Testis (tissue), 5 donors: ENCODE measurements around the gene CCDC60. TPM values are rescaled to one million over a fixed set of nuclear protein-coding genes. Genes with fewer than 3 reads are reported as not detected.

ENCODE experiments used
- DNase-seq: peaks from one replicate; pipeline ENCODE4 v3.0.0-alpha.2; 2019
- H3K27ac ChIP-seq, 2 donors: fragments of 200-600 bp; sonication (generic); one replicate each; pipeline ENCODE4 v1.5.1; 2019
- H3K27me3 ChIP-seq: fragments of 200-600 bp; sonication (generic); one replicate; pipeline ENCODE4 v1.5.1; 2019
- H3K36me3 ChIP-seq: fragments of 200-600 bp; sonication (generic); one replicate; pipeline ENCODE4 v1.5.1; 2017; ENCODE audit warnings: low read depth; ENCODE audit errors: missing control alignments
- H3K4me1 ChIP-seq: fragments of 200-600 bp; sonication (generic); one replicate; pipeline ENCODE4 v1.5.1; 2019
- H3K4me3 ChIP-seq, 2 donors: fragments of 200-600 bp; sonication (generic); one replicate each; pipeline ENCODE4 v1.5.1; 2017 to 2019
- H3K9me3 ChIP-seq: fragments of 200-600 bp; sonication (generic); one replicate; pipeline ENCODE4 v1.5.1; 2017
- POLR2A ChIP-seq: fragments of 450-650 bp; IDR thresholded peaks from one replicate; pipeline ENCODE4 v1.6.1; 2017; ENCODE audit warnings: antibody characterized with exemption, mild to moderate bottlenecking, moderate library complexity
- WGBS, 2 donors: methylation state at CpG; one replicate each; pipeline ENCODE4 v1.1.5; 2018; 5-methylcytosine and 5-hydroxymethylcytosine counted together
- intact Hi-C: fragments of 100-400 bp; cut with DNase I; formaldehyde crosslinking; loops from one replicate; pipeline ENCODE4 v1.15.1; 2023; ENCODE audit warnings: low total_unique reads
- long read RNA-seq, 2 donors: transcript quantifications; one replicate each; lab custom pipeline, GENCODE V29; 2026
- polyA plus RNA-seq: library from polyadenylated mRNA; stranded (reverse); fragments of 350-450 nt; fragmentation: Illumina TruSeq; extraction: RNeasy Lipid Tissue Mini Kit (QIAGEN cat#74804); gene quantifications from one replicate; pipeline ENCODE4 v1.2.3, GENCODE V29; 2014; ENCODE audit warnings: low read depth, low replicate concordance; ENCODE audit not compliant: insufficient read depth
- total RNA-seq, 2 donors: library from RNA; depleted of rRNA; stranded (reverse); fragments of >200 nt; gene quantifications; one replicate each; pipeline ENCODE4 v1.2.3, GENCODE V29; 2016
- TF ChIP-seq, protein P1 (sequence below), 3 experiments: fragments of 450-650 bp in 2 of 3; fragments of 200-600 bp in 1 of 3; sonication (generic) in 1 of 3; IDR thresholded peaks; one replicate each; pipeline ENCODE4 v1.5.1; 2016 to 2019; ENCODE audit warnings: antibody characterized with exemption in 3 of 3, mild to moderate bottlenecking in 2 of 3, moderate library complexity in 1 of 3

The CCDC60 gene, protein sequence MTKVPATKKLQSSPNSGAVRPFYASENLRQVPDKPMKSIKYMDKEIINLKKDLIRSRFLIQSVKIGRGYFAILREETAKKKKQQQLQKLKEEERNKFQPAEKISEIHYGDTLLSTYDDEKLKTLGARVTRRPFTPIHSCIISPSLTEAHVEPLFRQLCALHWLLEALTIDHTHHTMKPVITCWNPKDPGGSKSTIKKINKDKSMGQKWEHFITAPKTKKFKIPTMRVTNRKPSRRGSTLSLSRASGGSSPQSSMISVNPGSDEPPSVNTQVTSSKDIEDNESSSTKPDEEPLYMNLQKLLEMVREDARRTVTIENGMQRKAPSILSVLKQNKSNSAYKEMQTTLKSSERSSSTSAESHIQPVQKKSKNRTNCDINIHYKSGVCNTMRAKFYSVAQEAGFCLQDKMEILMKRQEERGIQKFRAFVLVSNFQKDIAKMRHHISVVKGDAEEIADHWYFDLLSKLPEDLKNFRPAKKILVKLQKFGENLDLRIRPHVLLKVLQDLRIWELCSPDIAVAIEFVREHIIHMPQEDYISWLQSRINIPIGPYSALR
- total RNA-seq (10 to 100 TPM in 1 of 2 donors, 1 to 10 TPM in 1; 5.7 to 11.4 TPM), polyA plus RNA-seq (35.6 TPM)
- long read RNA-seq, donor 1 = 0 reads
- long read RNA-seq, donor 2 = 0 reads

DNA sequence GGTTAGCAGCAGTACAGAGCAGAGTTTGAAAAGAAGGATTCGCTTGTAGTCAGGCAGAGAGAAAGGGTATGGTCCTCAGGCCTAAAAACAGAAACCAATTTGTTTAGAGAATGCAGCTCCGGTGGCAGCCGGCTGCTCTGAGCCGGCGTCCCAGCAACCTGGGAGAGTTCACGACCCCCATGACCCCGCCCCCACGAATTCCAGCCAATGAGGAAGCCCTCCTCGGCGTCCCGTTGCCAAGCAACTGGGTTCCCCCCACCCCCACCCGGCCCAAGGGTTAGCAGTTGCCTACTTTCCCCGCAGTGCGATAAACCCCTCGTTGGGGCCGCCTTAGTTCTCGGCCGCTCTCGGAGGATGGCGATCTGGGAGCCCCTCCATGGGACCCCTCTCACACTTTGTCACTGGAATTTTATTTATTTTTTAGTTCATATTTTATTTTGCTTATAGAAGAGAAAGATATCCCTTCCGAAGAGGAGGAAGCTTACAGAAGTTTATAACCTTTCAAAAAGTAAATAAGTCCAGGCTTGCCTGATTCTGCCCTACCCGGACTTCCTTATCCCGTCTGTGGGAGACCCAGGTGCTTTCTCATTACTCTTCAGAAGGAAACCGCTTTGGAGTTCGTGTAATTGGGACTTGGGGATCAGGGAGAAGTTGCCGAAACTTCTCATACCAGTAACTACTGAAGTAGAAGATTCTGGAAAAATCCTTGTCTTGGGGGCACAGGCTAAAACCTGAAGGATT, at the start of gene CCDC60:
TSS of gene CCDC60 (plus strand) at position 300 of the 741 bp plus-strand sequence. CDS start 448 bp downstream, outside the sequence.
- no peaks in the 10 kb centered on the region for H3K9me3 ChIP-seq
- DNase-seq = peak; percentile 77
- no peaks in the 10 kb centered on the region for H3K36me3 ChIP-seq
- H3K27me3 ChIP-seq = no peaks in the 10 kb centered on the region
- no peaks in the 10 kb centered on the region for H3K4me1 ChIP-seq
- 11% methylated on average over 26 of the region's 26 CpGs for WGBS, 2 donors
- H3K4me3 ChIP-seq = peak within 1 kb of the TSS in 1 of 2 donors; percentile 42
- intact Hi-C loops = no loop called here
- no peak for TF ChIP-seq POLR2A
- TF ChIP-seq, protein P1, sequence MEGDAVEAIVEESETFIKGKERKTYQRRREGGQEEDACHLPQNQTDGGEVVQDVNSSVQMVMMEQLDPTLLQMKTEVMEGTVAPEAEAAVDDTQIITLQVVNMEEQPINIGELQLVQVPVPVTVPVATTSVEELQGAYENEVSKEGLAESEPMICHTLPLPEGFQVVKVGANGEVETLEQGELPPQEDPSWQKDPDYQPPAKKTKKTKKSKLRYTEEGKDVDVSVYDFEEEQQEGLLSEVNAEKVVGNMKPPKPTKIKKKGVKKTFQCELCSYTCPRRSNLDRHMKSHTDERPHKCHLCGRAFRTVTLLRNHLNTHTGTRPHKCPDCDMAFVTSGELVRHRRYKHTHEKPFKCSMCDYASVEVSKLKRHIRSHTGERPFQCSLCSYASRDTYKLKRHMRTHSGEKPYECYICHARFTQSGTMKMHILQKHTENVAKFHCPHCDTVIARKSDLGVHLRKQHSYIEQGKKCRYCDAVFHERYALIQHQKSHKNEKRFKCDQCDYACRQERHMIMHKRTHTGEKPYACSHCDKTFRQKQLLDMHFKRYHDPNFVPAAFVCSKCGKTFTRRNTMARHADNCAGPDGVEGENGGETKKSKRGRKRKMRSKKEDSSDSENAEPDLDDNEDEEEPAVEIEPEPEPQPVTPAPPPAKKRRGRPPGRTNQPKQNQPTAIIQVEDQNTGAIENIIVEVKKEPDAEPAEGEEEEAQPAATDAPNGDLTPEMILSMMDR (IDR thresholded peaks at IDR 0.05) = no peak
- no peak within 1 kb of the TSS for H3K27ac ChIP-seq

DNA sequence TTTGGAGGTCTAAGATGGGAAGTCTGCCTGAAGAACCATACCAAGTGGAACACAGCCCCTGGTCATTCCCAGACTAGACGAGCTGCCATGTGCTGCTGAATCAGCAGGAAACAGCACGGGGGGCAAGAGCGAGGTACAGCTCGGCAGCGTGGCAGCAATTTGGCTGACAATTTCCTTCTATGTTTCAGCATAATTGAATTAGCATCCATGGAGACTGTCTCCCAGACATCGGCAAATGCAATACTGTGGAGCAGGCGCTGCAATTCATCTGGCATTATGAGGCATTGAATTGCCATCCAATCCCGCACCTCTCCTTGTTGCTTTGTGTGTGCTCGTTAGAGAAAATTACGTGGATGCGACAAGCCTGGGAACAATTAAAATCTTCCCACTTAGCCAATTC, 46.0 kb upstream of the CCDC60 start:
- Histone ChIP-seq H3K9me3 (no peaks in the 10 kb centered on the region), H3K27me3 (no peaks in the 10 kb centered on the region), H3K4me3 (no peak overlapping the region), H3K27ac (no peak overlapping the region), H3K4me1 (no peaks in the 10 kb centered on the region), H3K36me3 (no peaks in the 10 kb centered on the region)
- 80 to 83% methylated on average over 11 of the region's 11 CpGs for WGBS, 2 donors
- TF ChIP-seq, protein P1 (IDR thresholded peaks at IDR 0.05) = no peak
- TF ChIP-seq POLR2A = no peak
- intact Hi-C loops = no loop called here
- DNase-seq = no peak

DNA sequence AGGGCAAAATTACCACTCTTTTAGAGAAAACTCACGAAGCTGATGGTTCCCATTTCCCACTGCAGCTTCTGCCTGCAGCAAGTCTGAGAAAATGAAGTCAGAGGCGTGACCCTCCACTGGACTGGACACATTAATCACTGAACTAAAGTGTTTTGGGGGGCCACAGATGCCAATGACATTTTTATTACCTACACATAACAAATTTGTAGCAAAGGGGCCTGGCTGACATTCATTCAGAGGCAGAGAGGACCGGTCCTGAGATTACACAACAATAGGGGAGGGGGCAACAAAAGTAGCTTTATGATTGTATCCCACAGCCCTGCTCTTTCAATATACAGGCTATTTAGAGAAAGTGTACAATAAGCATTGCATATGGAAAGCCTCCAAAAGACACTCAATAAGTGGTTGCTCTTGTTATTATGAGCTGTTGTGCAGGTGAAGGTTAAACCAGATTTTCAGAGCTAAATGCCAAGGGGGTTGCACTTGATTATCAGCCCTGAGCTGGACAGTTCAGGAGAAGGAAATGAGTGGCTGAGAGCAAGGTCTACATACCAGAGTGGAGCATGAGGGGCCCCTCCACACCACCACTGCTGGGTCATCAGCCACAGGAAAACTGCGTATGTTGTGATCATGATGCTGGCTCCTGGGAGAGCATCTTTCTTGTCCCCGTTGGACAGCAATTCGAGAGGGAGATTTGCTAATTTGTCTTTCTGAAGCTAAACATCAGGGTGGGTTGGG, 41.5 kb upstream of the CCDC60 start:
- H3K36me3 ChIP-seq = no peaks in the 10 kb centered on the region
- no peaks in the 10 kb centered on the region for H3K4me1 ChIP-seq
- H3K27ac ChIP-seq = no peak overlapping the region
- no peak overlapping the region for H3K4me3 ChIP-seq
- TF ChIP-seq, protein P1 (IDR thresholded peaks at IDR 0.05) = no peak
- TF ChIP-seq POLR2A = no peak
- H3K27me3 ChIP-seq = no peaks in the 10 kb centered on the region
- WGBS, 2 donors = 40 to 42% methylated on average over 6 of the region's 6 CpGs
- no peaks in the 10 kb centered on the region for H3K9me3 ChIP-seq
- no peak for DNase-seq
- intact Hi-C loops = no loop called here

DNA sequence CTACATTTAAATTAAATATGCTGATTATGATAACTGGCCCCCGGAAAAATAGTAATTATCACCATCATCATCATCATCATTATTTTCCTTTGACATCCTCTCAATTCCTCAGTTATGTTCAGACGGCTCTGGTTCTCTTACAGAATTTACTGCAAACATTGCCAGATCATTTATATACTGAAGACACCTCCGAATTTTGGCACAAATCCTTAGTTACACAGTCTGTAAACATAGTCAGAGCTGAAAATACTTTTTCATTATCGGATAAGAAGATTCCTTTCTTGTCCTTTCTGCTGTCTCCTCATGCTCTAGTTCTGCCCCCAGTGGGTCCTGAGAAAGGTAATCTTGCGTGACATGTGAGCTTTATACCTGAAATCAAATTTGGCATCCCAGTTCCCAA, 40.3 kb upstream of the CCDC60 start:
- no peaks in the 10 kb centered on the region for H3K27me3 ChIP-seq
- H3K36me3 ChIP-seq = no peaks in the 10 kb centered on the region
- H3K27ac ChIP-seq = no peak overlapping the region
- no peak overlapping the region for H3K4me3 ChIP-seq
- DNase-seq = no peak
- WGBS, 2 donors = 68 to 72% methylated on average over 5 of the region's 5 CpGs
- no peaks in the 10 kb centered on the region for H3K9me3 ChIP-seq
- no peak for TF ChIP-seq POLR2A
- TF ChIP-seq, protein P1 (IDR thresholded peaks at IDR 0.05) = no peak
- no peaks in the 10 kb centered on the region for H3K4me1 ChIP-seq
- intact Hi-C loops = no loop called here
